Hindlimb muscle (tissue), 1 donor: ENCODE data around the gene RREB1. TPM values are rescaled to one million over a fixed set of nuclear protein-coding genes. Genes with fewer than 3 reads are reported as not detected.
"Not testable (repeated sequence)": the region's sequence is repeated elsewhere in the genome, so short reads cannot be mapped to it uniquely, and the experiment has no call there.

Experiments used
- DNase-seq: peaks from one replicate; pipeline ENCODE4 v3.0.0-alpha.2; 2013
- polyA plus RNA-seq: library from polyadenylated mRNA; unstranded; fragments of 120-200 nt; gene quantifications from one replicate; pipeline ENCODE4 v1.2.1, GENCODE V29; 2013; ENCODE audit not compliant: insufficient read length

The RREB1 gene
- polyA plus RNA-seq, 1 donor = 26.9 TPM

DNA sequence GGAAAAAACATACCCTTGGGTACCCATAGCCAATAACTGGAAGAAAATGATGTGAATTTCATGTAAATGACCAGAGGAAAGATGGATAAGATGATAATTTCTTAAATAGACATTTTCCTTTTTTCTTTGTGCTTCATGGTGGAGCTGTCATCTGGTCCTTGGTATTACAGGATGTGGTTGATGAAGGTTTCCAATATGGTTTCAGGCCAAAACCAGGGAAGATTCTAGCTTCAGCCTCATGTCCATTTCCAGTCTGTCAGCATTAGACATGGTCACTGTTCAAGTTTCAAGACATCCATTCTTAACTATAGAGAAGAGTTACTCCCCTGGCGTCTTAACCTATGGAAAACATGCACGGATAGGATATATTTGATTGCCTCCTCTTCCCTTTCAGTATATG, 141.6 kb downstream of the RREB1 start:
- DNase-seq = no peak

DNA sequence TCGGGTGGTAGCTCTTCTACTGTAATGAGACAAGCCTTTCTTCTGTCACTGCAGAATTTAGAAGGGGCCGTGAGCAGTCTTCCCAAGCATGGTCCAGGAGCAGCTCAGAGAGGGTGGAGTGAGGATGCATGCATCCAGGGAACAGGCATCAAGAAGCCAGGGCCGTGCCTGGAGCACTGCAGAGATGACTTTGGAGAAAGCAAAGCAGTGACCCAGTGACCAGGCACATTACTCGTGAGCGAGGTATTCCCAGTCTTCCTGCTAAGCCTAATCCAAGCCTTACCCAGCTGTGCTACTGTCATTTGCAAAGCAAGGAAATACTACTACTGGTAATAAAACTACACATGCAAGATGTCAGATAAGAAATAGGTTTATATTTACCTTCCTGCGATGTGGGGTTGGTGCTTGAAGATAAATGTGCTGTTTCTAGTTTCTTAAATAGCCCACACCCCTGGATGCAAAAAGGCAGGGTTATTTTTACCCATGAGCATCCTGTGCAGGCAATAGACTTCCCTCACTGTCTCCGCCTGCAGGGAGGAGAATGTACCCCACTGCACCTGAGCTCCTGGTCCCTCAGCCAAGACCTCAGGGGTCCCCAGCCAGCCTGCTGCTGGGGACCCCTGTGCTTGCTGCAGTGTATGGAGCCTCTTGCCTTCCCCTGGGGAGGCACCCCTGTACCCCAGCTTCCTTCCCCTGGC, 142.3 kb downstream of the RREB1 start:
- no peak for DNase-seq

DNA sequence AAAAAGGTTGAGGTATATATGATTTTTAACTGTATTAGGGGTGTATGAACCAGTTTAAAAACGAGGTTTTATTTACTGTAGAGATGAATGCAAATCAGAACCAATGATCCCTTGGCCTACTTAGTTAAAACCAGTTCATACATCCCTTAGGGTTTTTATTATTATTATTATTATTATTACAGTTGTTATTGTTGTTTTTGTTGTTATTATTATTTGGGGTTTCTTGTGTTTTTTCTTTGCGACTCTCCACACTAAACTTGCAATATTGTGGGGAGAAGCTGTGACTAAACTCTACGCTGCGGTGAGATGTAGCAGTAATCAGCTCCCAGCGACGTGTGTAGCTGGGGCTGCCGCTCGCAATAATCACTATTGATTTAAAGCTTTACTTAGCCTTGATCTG, 143.1 kb downstream of the RREB1 start:
- DNase-seq = no peak

DNA sequence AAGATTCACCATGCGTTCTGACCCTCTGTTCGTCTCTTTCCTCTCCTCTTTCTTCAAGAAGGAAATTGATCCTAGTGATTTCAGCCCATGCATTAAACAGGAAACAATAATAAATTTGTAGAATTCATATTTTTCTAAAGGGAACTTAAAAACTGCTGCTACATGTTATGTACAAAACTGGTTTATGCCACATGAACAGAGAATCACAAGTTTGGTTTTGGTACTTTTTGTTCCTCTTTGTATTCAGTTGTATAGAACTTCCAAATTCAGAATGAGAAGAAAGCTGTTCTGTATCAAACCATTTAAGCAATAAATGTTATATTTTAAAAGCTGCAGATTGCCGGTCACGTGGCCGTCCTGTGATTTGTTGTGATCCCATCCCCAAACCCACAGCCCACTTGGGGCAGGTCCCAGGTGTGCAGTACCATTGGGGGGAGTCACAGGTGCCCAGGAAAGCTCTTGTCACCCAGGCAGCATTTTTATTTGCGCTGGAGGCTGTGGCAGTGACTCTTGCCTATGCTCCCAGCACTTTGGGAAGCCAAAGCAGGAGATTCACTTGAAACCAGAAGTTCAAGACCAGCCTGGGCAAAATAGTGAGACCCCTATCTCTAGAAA, 144.0 kb downstream of the RREB1 start:
- no peak for DNase-seq

DNA sequence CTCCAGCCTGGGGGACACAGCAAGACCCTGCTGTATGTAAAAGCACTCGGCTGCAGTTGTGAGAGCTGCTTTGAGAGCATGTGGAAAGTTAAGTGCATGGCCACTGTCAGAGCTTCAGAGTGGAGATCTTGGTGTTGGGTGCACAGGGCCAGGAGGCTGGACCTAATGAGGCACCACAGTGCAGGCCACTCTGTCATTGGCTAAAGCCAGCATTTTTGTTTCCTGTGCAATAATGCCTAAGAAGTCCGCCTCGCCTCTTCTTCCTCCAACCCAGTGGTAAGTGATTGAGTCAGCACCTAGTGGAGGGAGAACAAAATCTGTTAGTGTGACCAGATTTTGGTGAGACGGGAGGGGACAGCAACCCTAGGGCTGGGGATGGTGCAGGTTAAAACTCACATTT, 144.6 kb downstream of the RREB1 start:
- no peak for DNase-seq

DNA sequence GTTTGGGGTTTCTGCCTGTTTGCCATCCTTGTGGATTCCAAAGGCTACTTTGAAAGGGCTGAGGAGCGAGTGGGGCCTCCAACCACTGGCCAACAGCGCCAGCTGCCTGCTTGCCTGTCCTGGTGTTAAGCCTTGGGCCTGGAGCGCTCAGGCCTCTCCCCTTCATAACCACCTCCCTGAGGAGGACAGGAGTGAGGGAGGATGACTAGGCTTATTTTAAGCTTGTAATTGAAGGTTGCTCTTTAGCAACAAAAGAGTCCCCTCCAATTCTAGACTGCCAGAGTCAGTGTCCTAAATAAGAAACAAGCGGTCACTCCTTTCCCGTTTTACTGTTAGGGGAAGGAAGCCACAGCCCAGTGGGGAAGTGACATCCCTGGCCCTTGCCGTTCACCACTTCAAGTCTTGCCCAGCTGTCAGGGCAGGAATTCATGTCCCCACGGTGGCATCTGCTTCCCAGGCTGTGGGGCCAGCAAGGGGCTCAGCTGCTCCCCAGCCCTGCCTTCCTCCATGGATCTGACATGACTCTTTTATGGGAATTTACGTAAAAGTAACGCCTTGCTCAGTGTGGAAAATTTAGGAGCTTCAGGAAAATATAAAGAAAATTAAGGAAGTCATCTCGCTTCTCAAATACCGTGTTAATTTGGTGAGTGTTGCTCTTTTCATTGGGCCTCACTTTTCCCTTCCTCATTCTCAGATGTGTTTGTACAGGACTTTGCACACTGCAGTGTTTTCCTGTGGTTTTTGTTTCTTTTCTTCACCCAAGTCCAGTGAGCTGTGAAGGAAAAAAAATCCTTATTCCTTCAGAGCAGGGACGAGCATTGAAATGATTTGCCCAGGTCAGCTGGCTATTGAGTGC, 147.4 kb downstream of the RREB1 start:
- DNase-seq = no peak

DNA sequence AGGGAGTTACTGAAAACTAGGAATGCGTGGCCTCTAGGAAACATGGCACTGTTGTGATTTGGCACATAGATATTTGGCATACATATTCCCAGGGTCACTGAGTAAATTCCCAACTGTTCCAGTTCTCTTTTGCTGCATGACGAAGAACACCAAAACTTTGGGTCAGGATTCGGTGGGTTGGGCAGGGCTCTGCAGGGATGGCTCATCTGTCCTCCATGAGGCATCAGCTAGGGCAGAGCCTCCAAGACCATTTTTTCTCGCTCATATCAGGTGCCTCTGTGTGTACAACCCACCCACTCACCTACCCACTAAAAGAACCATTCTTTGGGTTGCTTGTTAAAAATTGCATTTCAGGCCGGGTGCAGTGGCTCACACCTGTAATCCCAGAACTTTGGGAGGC, 148.2 kb downstream of the RREB1 start:
- DNase-seq = no peak

DNA sequence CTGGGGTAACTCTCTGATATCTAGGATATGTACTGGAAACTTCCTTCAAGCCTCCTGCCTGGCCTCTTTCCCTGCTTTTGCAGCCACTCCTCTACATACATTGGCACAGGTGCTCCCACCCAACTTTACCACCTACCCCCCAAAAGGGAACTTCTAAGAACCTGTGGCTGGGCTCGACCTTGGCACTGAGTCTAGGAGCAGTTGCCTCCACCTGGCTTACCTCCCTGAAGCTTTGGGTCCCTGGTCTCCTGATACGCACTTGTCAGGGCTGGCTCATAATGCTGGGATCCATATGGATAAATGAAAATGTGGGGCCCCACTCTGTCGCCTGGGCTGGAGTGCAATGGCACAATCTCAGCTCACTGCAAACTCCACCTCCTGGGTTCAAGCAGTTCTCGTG, 149.0 kb downstream of the RREB1 start:
- DNase-seq = no peak

DNA sequence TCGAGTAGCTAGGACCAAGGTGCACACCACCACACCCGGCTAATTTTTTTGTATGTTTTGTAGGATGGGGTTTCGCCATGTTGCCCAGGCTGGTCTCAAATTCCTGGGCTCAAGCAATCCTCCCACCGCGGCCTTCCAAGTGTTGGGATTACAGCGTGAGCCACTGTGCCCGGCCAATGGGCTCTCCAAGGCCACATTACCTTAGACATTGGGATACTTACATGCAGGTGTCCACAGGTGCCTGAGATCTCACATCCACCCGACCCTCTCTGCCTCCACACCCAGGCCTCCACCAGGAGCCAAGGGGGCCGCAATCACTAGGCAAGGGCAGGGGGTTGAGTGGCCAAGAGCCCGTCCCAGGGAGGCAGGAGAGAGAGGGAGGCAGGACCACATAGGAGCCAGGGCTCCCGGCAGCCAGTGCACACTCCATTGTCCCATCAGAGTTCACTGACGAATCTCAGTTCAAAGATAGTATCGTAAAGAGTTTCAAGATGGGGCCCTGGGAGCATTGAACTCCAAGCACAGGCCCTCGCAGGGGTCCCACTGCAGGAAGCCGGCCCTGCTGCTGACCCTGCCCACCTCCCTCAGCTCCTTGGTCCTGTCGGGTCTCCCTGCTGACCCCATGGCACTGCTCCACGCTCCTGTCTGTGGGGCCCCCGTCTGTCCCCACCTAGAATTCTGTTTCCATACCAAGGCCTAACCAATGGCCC, 149.9 kb downstream of the RREB1 start:
- no peak for DNase-seq

DNA sequence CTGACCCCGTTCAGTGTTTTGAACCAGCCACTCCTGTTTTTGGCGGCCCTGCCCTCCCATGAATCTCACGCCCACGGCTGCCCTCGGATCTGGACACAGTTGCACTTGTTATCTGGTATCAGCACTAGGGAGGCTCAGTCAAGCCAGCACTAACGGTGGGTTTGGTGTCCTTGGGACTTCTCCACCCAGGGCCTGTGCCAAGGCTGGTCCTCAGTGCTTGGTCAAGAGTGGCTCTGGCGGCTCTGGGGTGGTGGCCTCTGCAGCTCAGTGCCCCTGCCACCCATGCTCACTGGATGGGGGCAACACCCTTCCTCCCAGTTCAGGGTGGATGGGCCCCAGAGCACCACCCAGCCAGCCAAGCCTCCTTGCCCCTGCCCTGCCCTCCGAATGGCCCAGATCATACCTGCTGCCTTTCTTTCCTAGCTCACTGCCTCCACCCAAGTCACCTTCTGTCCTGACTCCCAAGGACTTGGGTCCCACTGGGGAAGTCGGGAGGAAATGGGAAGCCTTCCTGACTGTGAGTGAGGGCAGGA, 150.5 kb downstream of the RREB1 start:
- DNase-seq = no peak

DNA sequence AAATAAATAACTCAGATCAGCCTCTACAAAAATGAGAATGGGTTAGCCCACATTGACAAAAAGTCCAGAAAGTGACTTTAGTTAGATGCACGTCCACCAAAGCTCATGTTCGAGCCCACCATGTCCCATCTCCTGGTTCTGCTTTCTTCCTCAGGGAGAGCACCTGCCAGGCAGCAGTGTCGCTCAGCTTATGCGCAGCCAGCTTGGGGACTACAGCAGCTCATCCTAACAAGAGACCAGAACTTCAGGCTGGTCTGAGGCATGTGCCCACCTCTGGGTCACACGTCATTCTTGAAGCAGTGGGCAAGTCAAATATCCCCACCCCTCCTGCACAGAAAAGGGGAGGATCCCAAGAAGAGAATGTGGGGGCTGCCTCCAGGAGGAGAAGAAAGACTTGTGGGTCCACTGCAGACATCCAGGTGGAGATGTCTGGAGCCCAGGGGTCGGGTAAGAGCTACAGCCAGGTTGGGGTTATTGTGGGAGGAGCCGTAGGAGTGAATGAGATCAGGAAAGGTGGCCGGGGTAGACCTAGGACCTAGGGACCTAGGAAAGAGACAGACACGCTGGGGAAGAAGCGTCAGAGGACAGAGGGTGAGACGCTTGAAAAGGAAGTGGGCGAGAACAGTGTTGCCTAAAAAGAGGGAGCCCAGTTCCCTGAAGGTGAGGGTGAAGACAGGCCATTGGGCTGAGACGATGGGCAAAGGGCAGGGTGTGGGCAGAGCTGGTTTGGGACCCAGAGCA, 152.7 kb downstream of the RREB1 start:
- DNase-seq = no peak

DNA sequence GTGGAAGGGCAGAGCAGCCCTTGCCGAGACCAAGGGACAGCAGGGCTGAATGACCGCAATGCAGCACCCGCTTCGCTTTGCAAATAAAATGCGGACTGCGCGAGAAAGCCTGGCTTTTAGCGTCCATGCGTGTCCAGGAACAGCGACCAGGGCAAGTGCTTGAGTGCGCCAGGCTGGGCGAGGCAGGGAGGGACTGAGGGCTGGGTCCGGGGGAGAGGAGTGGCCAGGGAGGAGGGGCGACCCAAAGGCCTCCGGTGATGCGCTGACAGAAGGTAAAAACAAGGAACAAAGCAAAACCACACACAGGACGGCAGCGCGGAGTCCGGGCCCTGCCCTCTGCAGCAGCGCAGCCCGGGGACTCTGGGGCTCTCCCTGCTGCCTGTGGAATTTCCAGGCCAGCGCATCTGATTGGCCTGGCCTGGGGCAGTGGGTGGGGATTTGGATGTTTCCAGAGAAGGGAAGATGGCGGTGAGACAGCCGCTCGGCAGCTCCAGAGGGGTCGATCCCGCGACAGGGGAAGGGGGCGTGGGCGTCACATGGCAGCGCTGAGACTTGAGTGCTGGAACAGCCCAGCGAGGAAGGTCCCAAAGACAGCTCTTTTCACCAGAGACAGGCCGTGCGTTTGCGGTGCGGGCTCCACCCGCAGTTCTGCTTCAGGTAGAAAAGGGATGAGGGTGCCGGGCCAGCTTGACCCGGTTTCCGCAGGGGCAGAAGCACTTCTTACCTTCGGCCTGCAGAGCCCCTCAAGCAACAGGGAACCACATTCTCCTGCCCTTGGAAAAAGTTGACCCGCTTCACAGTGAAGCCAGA, 153.5 kb downstream of the RREB1 start:
- peak; percentile 87 for DNase-seq

DNA sequence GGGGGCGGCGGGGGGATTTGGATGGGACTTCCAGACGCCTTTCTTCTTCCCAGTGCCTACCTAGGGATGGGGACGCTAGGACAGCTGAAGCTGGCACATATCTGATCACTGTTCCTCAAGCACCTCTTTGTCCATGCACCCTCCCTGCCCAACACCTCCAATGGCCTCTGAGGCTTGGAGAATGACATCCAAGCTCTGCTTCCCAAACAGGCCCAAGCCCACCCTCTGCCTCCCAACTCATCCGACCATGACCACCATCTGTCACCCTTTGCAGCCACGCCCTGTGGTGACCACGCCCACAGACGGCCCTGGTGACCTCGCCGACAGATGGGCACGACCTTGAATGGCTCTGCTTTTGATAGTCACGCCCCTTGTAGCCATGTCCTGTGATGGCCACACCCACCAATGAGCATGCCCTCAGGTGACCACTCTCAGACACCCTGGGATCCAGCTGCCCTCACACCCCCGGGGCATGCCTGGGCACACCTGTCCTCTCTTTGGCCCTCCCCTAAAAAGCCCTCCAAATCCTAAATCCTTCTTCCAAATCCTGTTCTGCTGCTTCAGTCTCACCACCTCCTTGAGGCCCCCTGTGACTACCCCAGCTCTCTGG, 154.2 kb downstream of the RREB1 start:
- no peak for DNase-seq

DNA sequence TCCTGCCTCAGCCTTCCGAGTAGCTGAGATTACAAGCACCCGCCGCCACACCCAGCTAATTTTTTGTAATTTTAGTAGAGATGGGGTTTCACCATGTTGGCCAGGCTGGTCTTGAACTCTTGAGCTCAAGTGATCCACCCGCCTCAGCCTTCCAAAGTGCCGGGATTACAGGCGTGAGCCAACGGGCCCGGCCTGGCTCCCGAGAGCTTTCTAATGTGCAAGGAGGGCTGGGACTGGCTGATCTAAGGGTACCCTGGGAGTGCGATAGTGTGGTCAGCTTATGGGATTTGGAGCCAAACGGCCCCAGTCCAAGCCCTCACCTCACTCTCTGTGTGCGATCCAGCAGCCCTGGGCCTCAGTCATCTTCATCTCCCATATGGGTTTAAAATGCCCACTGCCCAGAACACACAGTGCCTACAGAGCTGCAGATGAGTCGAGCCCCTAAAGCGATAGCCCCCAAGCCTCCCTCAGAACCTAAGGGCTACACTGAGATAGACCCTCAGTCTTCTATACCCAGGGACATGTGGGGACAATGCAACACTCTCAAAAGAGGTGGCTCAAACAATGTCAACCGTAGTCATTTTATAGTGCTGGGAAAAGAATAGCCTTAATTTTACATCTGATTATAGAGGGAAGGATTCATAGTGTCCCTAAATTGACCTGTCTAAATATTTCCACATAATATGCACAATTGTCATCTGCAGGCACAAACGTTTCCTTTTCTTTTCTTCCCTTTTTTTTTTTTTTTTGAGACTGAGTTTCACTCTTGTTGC, 155.2 kb downstream of the RREB1 start:
- DNase-seq = no peak

DNA sequence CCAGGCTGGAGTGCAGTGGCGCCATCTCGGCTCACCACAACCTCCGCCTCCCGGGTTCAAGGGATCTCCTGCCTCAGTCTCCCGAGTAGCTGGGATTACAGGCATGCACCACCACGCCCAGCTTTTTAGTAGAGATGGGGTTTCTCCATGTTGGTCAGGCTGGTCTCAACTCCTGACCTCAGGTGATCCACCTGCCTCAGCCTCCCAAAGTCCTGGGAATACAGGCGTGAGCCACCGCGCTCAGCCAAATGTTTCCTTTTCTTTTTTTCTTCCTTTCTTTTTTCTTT, 155.7 kb downstream of the RREB1 start:
- not testable (repeated sequence) for DNase-seq

DNA sequence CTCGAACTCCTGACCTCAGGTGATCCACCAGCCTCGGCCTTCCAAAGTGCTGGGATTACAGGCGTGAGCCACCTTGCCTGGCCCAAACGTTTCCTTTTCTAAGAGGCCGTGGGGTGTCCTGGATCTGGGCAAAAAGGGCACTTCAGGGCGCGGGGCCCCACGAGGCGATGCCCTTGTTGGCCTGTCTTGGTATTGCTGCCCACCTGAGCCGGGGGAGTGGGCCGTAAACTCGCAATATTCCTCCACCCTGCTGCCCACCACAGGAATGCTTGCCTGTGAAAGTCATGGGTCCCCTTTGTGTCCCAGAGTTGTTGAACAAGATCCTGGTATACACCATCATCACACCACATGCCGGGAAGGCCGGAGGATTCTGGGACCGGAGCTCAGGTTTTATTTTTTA, 156.3 kb downstream of the RREB1 start:
- no peak for DNase-seq

DNA sequence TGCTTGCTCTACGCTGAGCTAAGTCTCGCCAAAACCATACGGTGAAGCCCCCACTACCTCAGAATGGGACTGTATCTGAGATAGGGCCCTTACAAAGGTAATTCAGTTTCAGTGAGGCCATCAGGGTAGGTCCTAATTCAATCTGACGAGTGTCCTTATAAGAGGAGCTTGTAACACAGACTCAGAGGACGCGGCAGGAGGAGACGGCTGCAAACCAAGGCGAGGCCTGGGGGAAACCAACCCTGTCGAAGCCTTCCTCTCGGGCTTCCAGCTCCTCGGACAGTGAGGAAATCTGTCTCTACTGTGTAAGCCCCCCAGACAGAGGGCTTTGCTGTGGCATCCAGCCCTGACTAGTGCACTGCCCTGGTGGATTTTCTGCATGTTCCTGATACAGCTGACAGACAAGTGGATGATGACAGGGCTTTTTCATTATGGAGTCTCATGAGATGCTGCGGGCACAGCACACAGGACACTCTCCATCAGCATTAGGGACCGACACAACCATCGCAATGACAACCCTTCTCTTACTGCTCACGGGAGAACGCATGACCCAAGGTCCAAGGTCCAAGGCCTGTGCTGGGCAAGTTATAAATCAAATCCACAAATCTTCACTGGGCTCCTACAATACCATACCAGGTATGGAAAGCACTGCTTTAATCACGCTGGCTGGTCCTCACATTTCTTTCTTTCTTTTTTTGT, 157.1 kb downstream of the RREB1 start:
- no peak for DNase-seq

DNA sequence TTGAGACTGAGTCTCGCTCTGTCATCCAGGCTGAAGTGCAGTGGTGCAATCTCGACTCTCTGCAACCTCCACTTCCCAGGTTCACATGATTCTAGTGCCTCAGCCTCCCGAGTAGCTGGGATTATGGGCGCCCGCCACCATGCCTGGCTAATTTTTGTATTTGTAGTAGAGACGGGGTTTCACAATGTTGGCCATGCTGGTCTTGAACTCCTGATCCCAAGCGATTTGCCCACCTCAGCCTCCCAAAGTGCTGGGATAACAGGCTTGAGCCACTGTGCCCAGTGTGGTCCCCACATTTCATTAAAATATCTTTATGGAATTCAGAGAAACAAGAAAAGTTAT, 157.6 kb downstream of the RREB1 start:
- DNase-seq = not testable (repeated sequence)

DNA sequence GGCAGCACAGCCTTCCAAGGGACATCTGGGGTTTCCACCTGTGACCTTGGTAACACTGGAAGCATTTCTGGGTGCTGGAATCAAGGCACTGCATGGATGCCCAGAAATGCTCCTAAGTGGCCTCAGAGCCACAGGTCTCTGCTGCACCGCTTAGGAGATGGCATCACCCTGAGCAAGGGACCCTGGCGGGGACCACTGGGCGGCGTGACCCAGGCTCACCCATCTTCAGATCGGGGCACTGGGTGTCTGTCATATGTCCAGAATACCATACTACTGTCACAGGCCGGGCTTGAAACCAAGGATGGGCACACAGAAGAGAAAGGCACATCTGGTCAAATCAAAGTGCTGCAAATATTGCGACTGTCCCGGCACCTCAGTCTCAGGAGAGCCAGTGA, 159.3 kb downstream of the RREB1 start:
- DNase-seq = no peak
